Naive thymus-derived CD4-positive, alpha-beta T cell (primary cell): Measurements from ENCODE around the gene ADAMTS13. TPM values are rescaled to one million over a fixed set of nuclear protein-coding genes. Genes with fewer than 3 reads are reported as not detected.

ENCODE experiments used
- ATAC-seq: fragments of 150-1000 bp; cut with Tn5 transposase; 2 replicates; pipeline ENCODE4 v1.10.0; 2021; ENCODE audit warnings: mild to moderate bottlenecking, moderate library complexity
- CTCF ChIA-PET: fragments of 350-600 bp; sonication (Branson Sonifier 250); formaldehyde crosslinking; loops from one replicate; lab custom pipeline; 2021; ENCODE audit warnings: antibody characterized with exemption; lab: Charles Lee
- POLR2A ChIA-PET: fragments of 350-600 bp; sonication (Branson Sonifier 250); formaldehyde crosslinking; loops from one replicate; lab custom pipeline; 2021; ENCODE audit warnings: antibody characterized with exemption, inconsistent platforms; lab: Charles Lee
- DNase-seq, 9 donors: peaks; one replicate each; pipeline versions ENCODE4 v3.0.0 to v3.0.0-alpha.2; 2020 to 2022; ENCODE audit warnings: mixed read lengths in 1 of 9
- H3K27ac ChIP-seq: one replicate; pipeline ENCODE4 v1.7.0; 2013; ENCODE audit warnings: mild to moderate bottlenecking, low read depth, low read length, moderate library complexity
- H3K27me3 ChIP-seq, 2 donors: one replicate each; pipeline ENCODE4 v1.7.0; 2013; ENCODE audit warnings: low read length in 2 of 2, mild to moderate bottlenecking in 2 of 2, moderate library complexity in 2 of 2; ENCODE audit not compliant: control insufficient read depth in 2 of 2, insufficient read depth in 2 of 2
- H3K36me3 ChIP-seq, 3 experiments: 1 replicate in 2 of 3; 2 replicates in 1 of 3; pipeline ENCODE4 v1.7.0; 2013; ENCODE audit warnings: low read length in 3 of 3, mild to moderate bottlenecking in 3 of 3, moderate library complexity in 1 of 3; ENCODE audit not compliant: insufficient read depth in 3 of 3, control insufficient read depth in 2 of 3
- H3K4me1 ChIP-seq, 2 donors: one replicate each; pipeline ENCODE4 v1.7.0; 2013; ENCODE audit warnings: low read length in 2 of 2, mild to moderate bottlenecking in 2 of 2, moderate library complexity in 1 of 2; ENCODE audit not compliant: control insufficient read depth in 2 of 2, insufficient read depth in 2 of 2
- H3K4me3 ChIP-seq: 2 replicates; pipeline ENCODE4 v1.7.0; 2013; ENCODE audit warnings: mild to moderate bottlenecking, low read length
- H3K9me3 ChIP-seq, 3 experiments: 1 replicate in 2 of 3; 2 replicates in 1 of 3; pipeline ENCODE4 v1.7.0; 2013; ENCODE audit warnings: low read length in 3 of 3; ENCODE audit not compliant: control insufficient read depth in 2 of 3
- H3K27ac Mint-ChIP-seq, 9 donors: one replicate each; pipeline ENCODE4 v1.8.0; 2020 to 2022; ENCODE audit warnings: mixed read lengths in 9 of 9, mild to moderate bottlenecking in 8 of 9, moderate library complexity in 5 of 9, inconsistent platforms in 2 of 9
- H3K27me3 Mint-ChIP-seq, 5 donors: one replicate each; pipeline ENCODE4 v1.8.0; 2021 to 2022; ENCODE audit warnings: mixed read lengths in 5 of 5, mild to moderate bottlenecking in 1 of 5
- H3K36me3 Mint-ChIP-seq, 5 donors: one replicate each; pipeline ENCODE4 v1.8.0; 2020 to 2022; ENCODE audit warnings: mixed read lengths in 5 of 5, mild to moderate bottlenecking in 3 of 5, inconsistent platforms in 1 of 5
- H3K4me1 Mint-ChIP-seq, 7 donors: one replicate each; pipeline ENCODE4 v1.8.0; 2020 to 2022; ENCODE audit warnings: mixed read lengths in 7 of 7, mild to moderate bottlenecking in 3 of 7, inconsistent platforms in 1 of 7
- H3K4me3 Mint-ChIP-seq, 10 donors: one replicate each; pipeline ENCODE4 v1.8.0; 2020 to 2022; ENCODE audit warnings: mild to moderate bottlenecking in 10 of 10, mixed read lengths in 10 of 10, moderate library complexity in 6 of 10, inconsistent platforms in 2 of 10
- H3K9me3 Mint-ChIP-seq, 11 donors: one replicate each; pipeline ENCODE4 v1.8.0; 2020 to 2022; ENCODE audit warnings: mixed read lengths in 11 of 11, mild to moderate bottlenecking in 4 of 11, inconsistent platforms in 1 of 11, moderate library complexity in 1 of 11
- intact Hi-C, 2 donors: fragments of 100-400 bp; cut with micrococcal nuclease; formaldehyde crosslinking; loops; one replicate each; pipeline ENCODE4 v1.15.1; 2023
- polyA plus RNA-seq, 2 donors: library from polyadenylated mRNA; unstranded; fragments of 300-500 nt; fragmentation: Illumina TruSeq; gene quantifications; one replicate each; pipeline ENCODE4 v1.2.3, GENCODE V29; 2021
- total RNA-seq, 6 experiments: library from RNA in 5 of 6; stranded (reverse) in 5 of 6; gene quantifications; 1 replicate in 5 of 6; 2 replicates in 1 of 6; pipeline ENCODE4 v1.2.3 and lab custom pipeline; 2021 to 2026

ADAMTS13 gene
- total and polyA plus RNA-seq, 7 experiments from 2014 or later, result 0.07 to 3.1 (median 2.4) TPM

DNA sequence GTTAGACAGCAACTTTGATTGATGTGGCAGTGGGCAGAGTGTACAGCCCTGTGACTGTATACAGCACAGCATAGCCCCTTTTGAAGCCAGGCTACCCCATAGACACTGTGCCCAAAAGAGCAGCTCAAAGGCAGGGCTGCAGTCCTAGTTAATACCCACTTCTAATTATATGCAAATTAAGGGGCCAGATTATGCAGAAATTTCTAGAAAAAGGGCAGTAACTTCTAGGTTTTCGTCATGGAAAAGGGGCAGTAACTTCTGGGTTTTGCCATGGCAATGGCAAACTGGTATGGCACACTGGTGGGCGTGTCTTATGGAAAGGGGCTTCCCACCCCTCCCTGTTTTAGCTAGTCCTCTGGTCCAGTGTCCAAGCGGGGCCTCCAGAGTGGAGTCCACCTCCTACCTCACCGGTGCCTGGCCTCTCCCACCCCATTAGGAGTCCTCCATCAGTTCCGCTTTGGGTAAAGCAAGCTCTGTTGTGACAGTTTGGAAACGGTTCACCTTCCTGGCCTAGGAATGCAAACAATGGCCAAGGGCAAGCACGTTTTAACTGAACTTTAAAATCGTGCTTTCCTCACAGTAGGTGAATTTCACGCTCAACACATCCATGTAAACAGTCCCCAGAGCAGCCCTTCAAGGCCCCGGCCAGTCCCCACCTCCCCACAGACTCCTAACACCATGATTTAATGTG lies 5.6 kb downstream of the ADAMTS13 start:
- H3K4me3 ChIP-seq, result no peak overlapping the region
- H3K27ac Mint-ChIP-seq, result no peak overlapping the region
- CTCF ChIA-PET, result no interaction called here
- intact Hi-C loops, result loop anchor here in 1 of 2 donors (1.0 kb wide), 1 partner anchor 242 kb away; no protein-coding TSS in a partner anchor
- H3K4me1 ChIP-seq, result no peaks in the 10 kb centered on the region
- peaks cover 0 to 2% (median 0%) of the 10 kb centered on the region in 11 donors for H3K9me3 Mint-ChIP-seq
- H3K36me3 Mint-ChIP-seq, result no peaks in the 10 kb centered on the region
- peak overlapping the region; percentile 45 to 73 (median 60) for H3K4me3 Mint-ChIP-seq
- no peak overlapping the region for H3K27ac ChIP-seq
- peaks cover 0 to 8% (median 6%) of the 10 kb centered on the region in 7 donors for H3K4me1 Mint-ChIP-seq
- H3K27me3 Mint-ChIP-seq, result peaks cover 8 to 30% (median 20%) of the 10 kb centered on the region in 5 donors
- POLR2A ChIA-PET, result interaction anchor here (0.6 kb wide), 1 partner anchor 79 kb away, joined by 3 read pairs; no protein-coding TSS in a partner anchor
- no peaks in the 10 kb centered on the region for H3K36me3 ChIP-seq
- no peaks in the 10 kb centered on the region for H3K9me3 ChIP-seq
- ATAC-seq (no peak), DNase-seq (no peak)
- H3K27me3 ChIP-seq, result no peaks in the 10 kb centered on the region

- Mint-ChIP-seq H3K27me3 (peaks cover 8 to 30% (median 20%) of the 10 kb centered on the region in 5 donors), H3K27ac (no peak overlapping the region), H3K4me3 (peak overlapping the region in 1 of 10 donors; percentile 80), H3K9me3 (peaks cover 0 to 2% (median 0%) of the 10 kb centered on the region in 11 donors), H3K4me1 (peaks cover 0 to 8% (median 6%) of the 10 kb centered on the region in 7 donors), H3K36me3 (no peaks in the 10 kb centered on the region)
- ChIA-PET POLR2A (no interaction called here), CTCF (no interaction called here)
- intact Hi-C loops, result loop anchor here in 1 of 2 donors (1.0 kb wide), 1 partner anchor 242 kb away; no protein-coding TSS in a partner anchor
- DNase-seq, result no peak
- Histone ChIP-seq H3K4me1 (no peaks in the 10 kb centered on the region), H3K4me3 (no peak overlapping the region), H3K27me3 (no peaks in the 10 kb centered on the region), H3K36me3 (no peaks in the 10 kb centered on the region), H3K9me3 (no peaks in the 10 kb centered on the region), H3K27ac (no peak overlapping the region)
- no peak for ATAC-seq
Observed at GRCh38 chr9:133428617-133429101, 6.5 kb downstream of the ADAMTS13 start.

DNA sequence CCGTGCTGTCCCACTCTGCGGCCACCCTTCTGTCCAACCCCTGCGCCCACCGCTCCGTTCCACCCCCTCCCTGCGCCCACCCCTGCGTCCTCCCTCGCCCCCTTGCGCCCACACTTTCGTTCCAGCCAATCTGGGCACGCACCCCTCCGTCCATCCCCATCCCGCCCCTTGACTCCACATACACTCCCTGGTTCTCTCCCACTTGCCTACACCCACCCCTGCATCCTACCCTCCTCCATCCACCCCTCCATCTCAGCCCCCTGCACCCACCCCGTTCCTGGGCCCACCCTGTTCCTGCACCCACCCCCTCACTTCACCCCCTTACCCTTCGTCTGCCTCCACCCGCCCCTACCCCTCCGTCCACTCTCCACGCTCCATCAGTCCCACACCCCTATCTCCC lies 7.0 kb downstream of the ADAMTS13 start:
- peak overlapping the region in 2 of 10 donors; percentile 48 to 80 for H3K4me3 Mint-ChIP-seq

DNA sequence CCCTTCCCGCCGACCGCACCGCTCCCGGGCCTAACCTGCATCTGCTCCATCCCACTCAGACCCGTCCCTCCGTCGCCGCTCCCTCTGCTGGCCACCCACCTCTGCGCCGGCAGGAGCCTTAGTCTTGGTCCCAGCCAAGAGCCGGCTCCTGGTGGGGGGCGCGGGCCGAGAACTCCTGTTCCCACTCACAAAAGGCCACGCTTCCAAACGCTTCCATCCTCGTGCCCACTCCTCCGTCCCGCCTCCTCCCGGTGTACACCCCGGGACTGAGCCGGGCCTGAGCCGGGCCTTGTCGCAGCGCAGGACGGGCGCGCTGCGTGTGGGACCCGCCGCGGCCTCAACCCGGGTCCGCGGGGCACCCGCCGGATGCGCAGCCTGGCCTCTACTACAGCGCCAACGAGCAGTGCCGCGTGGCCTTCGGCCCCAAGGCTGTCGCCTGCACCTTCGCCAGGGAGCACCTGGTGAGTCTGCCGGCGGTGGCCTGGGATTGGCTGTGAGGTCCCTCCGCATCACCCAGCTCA lies 7.5 kb downstream of the ADAMTS13 start:
- no peak overlapping the region for H3K4me3 ChIP-seq
- no peaks in the 10 kb centered on the region for H3K27me3 ChIP-seq
- ATAC-seq (peak; percentile 49), DNase-seq (no peak)
- peak overlapping the region in 4 of 10 donors; percentile 39 to 80 (median 47) for H3K4me3 Mint-ChIP-seq
- ChIA-PET POLR2A (no interaction called here), CTCF (interaction anchor here (0.7 kb wide), 1 partner anchor 25 kb away, joined by 3 read pairs; no protein-coding TSS in a partner anchor)
- H3K27me3 Mint-ChIP-seq, result peaks cover 8 to 30% (median 20%) of the 10 kb centered on the region in 5 donors
- H3K9me3 ChIP-seq, result no peaks in the 10 kb centered on the region
- peaks cover 0 to 2% (median 0%) of the 10 kb centered on the region in 11 donors for H3K9me3 Mint-ChIP-seq
- intact Hi-C loops, result no loop called here
- peaks cover 0 to 8% (median 6%) of the 10 kb centered on the region in 7 donors for H3K4me1 Mint-ChIP-seq
- H3K27ac Mint-ChIP-seq, result no peak overlapping the region
- no peaks in the 10 kb centered on the region for H3K36me3 Mint-ChIP-seq
- no peaks in the 10 kb centered on the region for H3K4me1 ChIP-seq
- H3K27ac ChIP-seq, result no peak overlapping the region
- no peaks in the 10 kb centered on the region for H3K36me3 ChIP-seq

More for the DNA sequence above, 7.0 kb downstream of the ADAMTS13 start:
- no peak overlapping the region for H3K4me3 ChIP-seq
- CTCF ChIA-PET, result no interaction called here
- no peaks in the 10 kb centered on the region for H3K9me3 ChIP-seq
- no peaks in the 10 kb centered on the region for H3K36me3 ChIP-seq
- ATAC-seq, result no peak
- H3K27me3 Mint-ChIP-seq, result peaks cover 8 to 30% (median 20%) of the 10 kb centered on the region in 5 donors
- H3K27ac Mint-ChIP-seq, result no peak overlapping the region
- POLR2A ChIA-PET, result no interaction called here
- H3K27me3 ChIP-seq, result no peaks in the 10 kb centered on the region
- peaks cover 0 to 2% (median 0%) of the 10 kb centered on the region in 11 donors for H3K9me3 Mint-ChIP-seq
- H3K4me1 Mint-ChIP-seq, result peaks cover 0 to 8% (median 6%) of the 10 kb centered on the region in 7 donors
- no peak for DNase-seq
- intact Hi-C loops, result no loop called here
- H3K27ac ChIP-seq, result no peak overlapping the region
- H3K36me3 Mint-ChIP-seq, result no peaks in the 10 kb centered on the region
- H3K4me1 ChIP-seq, result no peaks in the 10 kb centered on the region

DNA sequence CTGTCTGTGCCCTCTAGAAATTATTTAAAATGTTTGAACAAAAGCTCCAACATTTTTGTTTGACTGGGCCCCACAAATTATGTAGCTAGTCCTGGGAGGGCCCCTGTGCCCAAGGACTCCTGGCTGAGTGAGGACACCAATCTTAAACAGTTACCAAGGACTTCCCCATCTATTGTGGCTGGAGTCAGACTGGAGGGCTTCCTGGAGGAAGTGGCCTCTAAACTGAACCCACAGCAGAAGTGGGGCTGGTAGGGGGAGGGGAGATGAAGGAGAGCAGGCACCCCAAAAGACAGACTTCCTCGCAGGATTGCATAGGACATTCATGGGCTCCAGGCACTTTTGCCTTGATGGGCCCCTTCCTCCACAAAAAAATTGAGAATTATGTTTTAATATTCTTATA lies 8.1 kb downstream of the ADAMTS13 start:
- Mint-ChIP-seq H3K27me3 (peaks cover 8 to 30% (median 20%) of the 10 kb centered on the region in 5 donors), H3K9me3 (peaks cover 0 to 2% (median 0%) of the 10 kb centered on the region in 11 donors), H3K4me1 (peaks cover 0 to 8% (median 6%) of the 10 kb centered on the region in 7 donors), H3K4me3 (peak overlapping the region in 4 of 10 donors; percentile 4 to 80 (median 31)), H3K27ac (no peak overlapping the region), H3K36me3 (no peaks in the 10 kb centered on the region)
- Histone ChIP-seq H3K27ac (no peak overlapping the region), H3K36me3 (no peaks in the 10 kb centered on the region), H3K4me3 (no peak overlapping the region), H3K27me3 (no peaks in the 10 kb centered on the region), H3K4me1 (no peaks in the 10 kb centered on the region), H3K9me3 (no peaks in the 10 kb centered on the region)
- DNase-seq, result no peak
- POLR2A ChIA-PET, result no interaction called here
- CTCF ChIA-PET, result interaction anchor here (0.7 kb wide), 1 partner anchor 25 kb away, joined by 3 read pairs; no protein-coding TSS in a partner anchor
- no peak for ATAC-seq
- intact Hi-C loops, result no loop called here

GRCh38 chr9:133433351-133433843 lies 11.2 kb downstream of the ADAMTS13 start:
- no peak overlapping the region for H3K27ac Mint-ChIP-seq
- H3K9me3 Mint-ChIP-seq, result peaks cover 0 to 2% (median 0%) of the 10 kb centered on the region in 11 donors
- intact Hi-C loops, result no loop called here
- ATAC-seq (no peak), DNase-seq (no peak)
- H3K4me1 ChIP-seq, result no peaks in the 10 kb centered on the region
- no peaks in the 10 kb centered on the region for H3K36me3 ChIP-seq
- peaks cover 0 to 12% (median 3%) of the 10 kb centered on the region in 5 donors for H3K27me3 Mint-ChIP-seq
- H3K27me3 ChIP-seq, result no peaks in the 10 kb centered on the region
- no peak overlapping the region for H3K4me3 ChIP-seq
- peaks cover 0 to 3% (median 0%) of the 10 kb centered on the region in 7 donors for H3K4me1 Mint-ChIP-seq
- no peaks in the 10 kb centered on the region for H3K9me3 ChIP-seq
- CTCF ChIA-PET, result no interaction called here
- no peaks in the 10 kb centered on the region for H3K36me3 Mint-ChIP-seq
- POLR2A ChIA-PET, result no interaction called here
- H3K27ac ChIP-seq, result no peak overlapping the region
- H3K4me3 Mint-ChIP-seq, result no peak overlapping the region
